ENCODE results near the gene MARK4. TPM values are rescaled to one million over a fixed set of nuclear protein-coding genes. Genes with fewer than 3 reads are reported as not detected.

MARK4 gene
- total RNA-seq, 1 experiment from 2014 or later: 44.0 TPM

DNA sequence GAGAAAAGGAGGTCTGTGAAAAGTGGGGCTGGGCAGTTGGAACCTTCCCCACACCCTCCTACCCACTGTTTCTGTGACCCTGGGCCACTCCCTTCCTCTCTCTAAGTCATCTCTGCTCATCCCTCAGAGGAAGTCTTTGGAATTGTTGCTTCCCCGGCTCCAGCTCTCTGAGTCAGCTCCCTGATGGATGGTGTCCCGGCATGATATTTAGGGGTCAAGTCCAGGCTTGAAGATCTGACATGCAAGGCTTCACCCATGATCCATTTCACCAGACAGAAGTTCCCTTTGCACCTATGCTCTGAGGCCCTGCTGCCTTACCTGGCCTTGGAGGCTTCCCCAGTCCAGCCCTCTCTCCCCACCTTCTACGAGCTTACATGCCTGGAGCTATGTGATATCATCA is 19.2 kb upstream of the MARK4 start:
- ChIA-PET CTCF (interaction anchor here (0.5 kb wide), 1 partner anchor 129 kb away, joined by 5 read pairs; no protein-coding TSS in a partner anchor), POLR2A (ENCODE audit: low non-redundant PET) (no interaction called here)
- TF ChIP-seq, protein P1, sequence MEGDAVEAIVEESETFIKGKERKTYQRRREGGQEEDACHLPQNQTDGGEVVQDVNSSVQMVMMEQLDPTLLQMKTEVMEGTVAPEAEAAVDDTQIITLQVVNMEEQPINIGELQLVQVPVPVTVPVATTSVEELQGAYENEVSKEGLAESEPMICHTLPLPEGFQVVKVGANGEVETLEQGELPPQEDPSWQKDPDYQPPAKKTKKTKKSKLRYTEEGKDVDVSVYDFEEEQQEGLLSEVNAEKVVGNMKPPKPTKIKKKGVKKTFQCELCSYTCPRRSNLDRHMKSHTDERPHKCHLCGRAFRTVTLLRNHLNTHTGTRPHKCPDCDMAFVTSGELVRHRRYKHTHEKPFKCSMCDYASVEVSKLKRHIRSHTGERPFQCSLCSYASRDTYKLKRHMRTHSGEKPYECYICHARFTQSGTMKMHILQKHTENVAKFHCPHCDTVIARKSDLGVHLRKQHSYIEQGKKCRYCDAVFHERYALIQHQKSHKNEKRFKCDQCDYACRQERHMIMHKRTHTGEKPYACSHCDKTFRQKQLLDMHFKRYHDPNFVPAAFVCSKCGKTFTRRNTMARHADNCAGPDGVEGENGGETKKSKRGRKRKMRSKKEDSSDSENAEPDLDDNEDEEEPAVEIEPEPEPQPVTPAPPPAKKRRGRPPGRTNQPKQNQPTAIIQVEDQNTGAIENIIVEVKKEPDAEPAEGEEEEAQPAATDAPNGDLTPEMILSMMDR (conservative IDR thresholded peaks at IDR 0.05; ENCODE audit: low read depth, low read length): no peak
- no peak for TF ChIP-seq EZH2 (IDR thresholded peaks at IDR 0.05; ENCODE audit: borderline replicate concordance, low read depth, low read length, poor library complexity, severe bottlenecking)
- no peak overlapping the region for H3K4me3 ChIP-seq (ENCODE audit: low read depth, low read length, poor library complexity, severe bottlenecking)
- H3K27ac ChIP-seq (ENCODE audit: low read depth, low read length, poor library complexity, severe bottlenecking): no peak overlapping the region
- BruUV-seq (replicated peaks): no TSS peak
- no peaks in the 10 kb centered on the region for H3K36me3 ChIP-seq (ENCODE audit: insufficient read depth, low read length, poor library complexity, severe bottlenecking)
- no peaks in the 10 kb centered on the region for H3K4me1 ChIP-seq (ENCODE audit: insufficient read depth, low read length, poor library complexity, severe bottlenecking)
- intact Hi-C loops (cut with micrococcal nuclease; ENCODE audit: unreplicated experiment): no loop called here
- DNase-seq (ENCODE audit: low spot score): no peak
- no peaks in the 10 kb centered on the region for H3K9me3 ChIP-seq (ENCODE audit: low read depth, low read length, poor library complexity, severe bottlenecking)
- peaks cover 28% of the 10 kb centered on the region for H3K27me3 ChIP-seq (replicated peaks; ENCODE audit: insufficient read depth, low read depth, low read length, poor library complexity)

DNA sequence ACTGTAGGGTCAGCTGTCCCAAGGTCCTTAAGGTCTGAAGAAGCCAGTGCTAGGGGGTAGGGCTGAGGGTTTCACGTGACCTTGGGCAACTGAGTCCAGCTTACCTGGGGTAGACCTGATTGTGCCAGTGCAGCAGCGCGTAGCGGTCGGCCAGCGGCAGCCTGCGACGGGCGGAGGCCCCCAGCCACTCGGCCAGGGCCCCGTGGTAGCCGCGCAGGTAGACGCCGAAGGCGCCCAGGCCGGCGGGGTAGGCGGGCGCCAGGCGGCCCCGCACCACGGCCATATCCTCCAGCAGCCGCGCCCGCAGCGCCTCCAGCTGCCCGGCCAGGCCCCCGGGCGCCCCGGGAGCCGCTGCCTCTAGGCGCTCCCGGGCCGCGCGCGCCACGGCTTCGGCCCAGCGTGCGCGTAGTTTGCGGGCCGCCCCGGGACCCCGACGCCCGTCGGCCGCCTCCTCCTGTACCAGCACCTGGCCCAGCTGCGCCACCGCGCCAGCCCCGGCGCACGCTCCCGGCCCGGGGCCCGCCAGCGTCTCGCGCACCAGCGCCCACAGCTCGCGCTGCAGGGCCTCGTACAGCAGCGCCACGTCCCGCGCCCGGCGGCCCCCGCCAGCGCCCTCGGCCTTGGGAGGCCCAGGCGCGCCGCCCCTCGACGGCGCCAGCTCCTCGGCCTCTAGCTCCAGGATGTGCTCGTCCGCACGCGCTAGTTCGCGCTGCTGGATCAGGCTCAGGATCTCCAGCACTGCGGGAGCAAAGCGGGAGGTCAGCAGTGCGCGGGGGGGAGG is 16.8 kb upstream of the MARK4 start:
- TF ChIP-seq, protein P1 (conservative IDR thresholded peaks at IDR 0.05; ENCODE audit: low read depth, low read length): no peak
- TF ChIP-seq EZH2 (IDR thresholded peaks at IDR 0.05; ENCODE audit: borderline replicate concordance, low read depth, low read length, poor library complexity, severe bottlenecking): no peak
- POLR2A ChIA-PET (ENCODE audit: low non-redundant PET): no interaction called here
- H3K4me1 ChIP-seq (ENCODE audit: insufficient read depth, low read length, poor library complexity, severe bottlenecking): no peaks in the 10 kb centered on the region
- no peaks in the 10 kb centered on the region for H3K36me3 ChIP-seq (ENCODE audit: insufficient read depth, low read length, poor library complexity, severe bottlenecking)
- H3K4me3 ChIP-seq (ENCODE audit: low read depth, low read length, poor library complexity, severe bottlenecking): no peak overlapping the region
- CTCF ChIA-PET: no interaction called here
- peaks cover 39% of the 10 kb centered on the region for H3K27me3 ChIP-seq (replicated peaks; ENCODE audit: insufficient read depth, low read depth, low read length, poor library complexity)
- DNase-seq (ENCODE audit: low spot score): no peak
- no peaks in the 10 kb centered on the region for H3K9me3 ChIP-seq (ENCODE audit: low read depth, low read length, poor library complexity, severe bottlenecking)
- BruUV-seq (replicated peaks): no TSS peak
- intact Hi-C loops (cut with micrococcal nuclease; ENCODE audit: unreplicated experiment): no loop called here
- H3K27ac ChIP-seq (ENCODE audit: low read depth, low read length, poor library complexity, severe bottlenecking): no peak overlapping the region

DNA sequence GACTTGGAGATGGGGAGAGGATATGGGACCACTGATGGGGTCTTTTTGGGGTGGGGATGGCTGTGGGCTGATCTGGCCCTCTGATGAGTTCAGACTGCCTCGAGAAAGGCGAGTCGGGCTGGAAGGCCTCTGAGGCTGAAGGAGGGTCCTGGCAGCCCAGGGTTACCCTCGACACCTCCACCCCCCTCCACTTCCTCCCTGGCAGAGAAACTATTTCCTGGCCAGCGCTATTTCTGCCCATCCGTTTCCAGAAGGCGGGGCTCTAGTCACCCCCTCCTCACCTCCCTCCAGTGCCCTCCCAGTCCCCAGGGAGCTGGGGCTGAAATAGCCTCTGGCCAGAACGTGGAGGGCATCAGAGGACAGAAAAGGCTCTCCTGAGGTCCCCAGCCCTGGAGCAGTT is 15.6 kb upstream of the MARK4 start:
- intact Hi-C loops (cut with micrococcal nuclease; ENCODE audit: unreplicated experiment): no loop called here
- BruUV-seq (replicated peaks): no TSS peak
- CTCF ChIA-PET: no interaction called here
- no peak overlapping the region for H3K4me3 ChIP-seq (ENCODE audit: low read depth, low read length, poor library complexity, severe bottlenecking)
- H3K27me3 ChIP-seq (replicated peaks; ENCODE audit: insufficient read depth, low read depth, low read length, poor library complexity): peaks cover 39% of the 10 kb centered on the region
- H3K4me1 ChIP-seq (ENCODE audit: insufficient read depth, low read length, poor library complexity, severe bottlenecking): no peaks in the 10 kb centered on the region
- POLR2A ChIA-PET (ENCODE audit: low non-redundant PET): no interaction called here
- no peaks in the 10 kb centered on the region for H3K36me3 ChIP-seq (ENCODE audit: insufficient read depth, low read length, poor library complexity, severe bottlenecking)
- TF ChIP-seq, protein P1 (conservative IDR thresholded peaks at IDR 0.05; ENCODE audit: low read depth, low read length): no peak
- TF ChIP-seq EZH2 (IDR thresholded peaks at IDR 0.05; ENCODE audit: borderline replicate concordance, low read depth, low read length, poor library complexity, severe bottlenecking): no peak
- DNase-seq (ENCODE audit: low spot score): no peak
- no peak overlapping the region for H3K27ac ChIP-seq (ENCODE audit: low read depth, low read length, poor library complexity, severe bottlenecking)
- no peaks in the 10 kb centered on the region for H3K9me3 ChIP-seq (ENCODE audit: low read depth, low read length, poor library complexity, severe bottlenecking)
